Occipital lobe (tissue), 2 donors: ENCODE measurements around the gene JPH3. TPM values are rescaled to one million over a fixed set of nuclear protein-coding genes. Genes with fewer than 3 reads are reported as not detected.

Experiments used
- DNase-seq: peaks from one replicate; lab custom pipeline; 2025; lab: John Stamatoyannopoulos, UW
- total RNA-seq: library from RNA; depleted of rRNA; stranded (reverse); fragments of >200 nt; gene quantifications from one replicate; pipeline ENCODE4 v1.2.3, GENCODE V29; 2014

Gene JPH3
- total RNA-seq: 56.0 TPM

GRCh38 chr16:87602001-87602775 is at the start of gene JPH3:
Gene JPH3 (plus strand): TSS chr16:87602508. CDS start chr16:87603147, 639 bp downstream.
- DNase-seq: no peak

GRCh38 chr16:87552772-87553573 is 49.3 kb upstream of the JPH3 start:
- DNase-seq: no peak

- no peak for DNase-seq
Measured at GRCh38 chr16:87554754-87555427, 47.4 kb upstream of the JPH3 start.

- DNase-seq: no peak
Measured at GRCh38 chr16:87555647-87556046, 46.7 kb upstream of the JPH3 start.

- DNase-seq: no peak
Measured at GRCh38 chr16:87556941-87557459, 45.3 kb upstream of the JPH3 start.

- no peak for DNase-seq
Measured at GRCh38 chr16:87558682-87559081, 43.6 kb upstream of the JPH3 start.

- no peak for DNase-seq
Measured at GRCh38 chr16:87559945-87560344, 42.4 kb upstream of the JPH3 start.

GRCh38 chr16:87560428-87561199 is 41.7 kb upstream of the JPH3 start:
- DNase-seq: no peak

- no peak for DNase-seq
Measured at GRCh38 chr16:87561200-87562105, 40.9 kb upstream of the JPH3 start.

GRCh38 chr16:87562201-87562600 is 40.1 kb upstream of the JPH3 start:
- DNase-seq: no peak

GRCh38 chr16:87563022-87563421 is 39.3 kb upstream of the JPH3 start:
- DNase-seq: no peak

GRCh38 chr16:87563714-87564523 is 38.4 kb upstream of the JPH3 start:
- DNase-seq: no peak

GRCh38 chr16:87564524-87564778 is 37.9 kb upstream of the JPH3 start:
- no peak for DNase-seq

- no peak for DNase-seq
Measured at GRCh38 chr16:87569601-87570571, 32.4 kb upstream of the JPH3 start.

GRCh38 chr16:87570572-87570937 is 31.8 kb upstream of the JPH3 start:
- DNase-seq: no peak

- DNase-seq: no peak
Measured at GRCh38 chr16:87570938-87571867, 31.1 kb upstream of the JPH3 start.

- no peak for DNase-seq
Measured at GRCh38 chr16:87571868-87572244, 30.5 kb upstream of the JPH3 start.
